ENCODE results near the gene EXOSC1. TPM values are rescaled to one million over a fixed set of nuclear protein-coding genes. Genes with fewer than 3 reads are reported as not detected.

The EXOSC1 gene
- total and polyA plus RNA-seq, 8 donors, result 27.2 to 43.1 (median 38.5) TPM

DNA sequence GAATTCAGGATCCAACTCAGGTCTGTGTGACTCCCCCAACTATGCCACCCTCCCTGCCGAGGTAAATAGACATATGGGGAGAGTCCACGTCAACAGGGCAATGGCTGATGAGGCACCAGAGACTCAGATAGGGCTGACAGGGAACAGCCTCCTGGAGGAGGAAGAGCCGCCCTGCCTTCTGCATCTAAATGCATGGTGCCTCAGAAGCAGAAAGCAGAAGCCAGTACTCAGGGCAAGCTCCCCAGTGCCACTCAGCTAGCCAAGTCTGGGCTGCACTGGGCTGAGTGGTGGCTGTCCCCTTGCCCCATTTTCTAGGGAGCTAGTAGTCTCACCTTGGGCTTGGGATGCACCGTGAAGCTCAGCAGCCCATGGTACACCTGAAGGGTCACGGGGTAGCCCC lies 55.7 kb downstream of the EXOSC1 start:
- intact Hi-C loops (cut with DNase I), result no loop called here
- Histone ChIP-seq H3K4me3 (no peak overlapping the region), H3K27me3 (no peaks in the 10 kb centered on the region), H3K36me3 (peaks cover 0 to 100% of the 10 kb centered on the region in 2 donors), H3K4me1 (no peaks in the 10 kb centered on the region), H3K9me3 (no peaks in the 10 kb centered on the region), H3K27ac (peak overlapping the region in 1 of 2 donors; percentile 59)
- TF ChIP-seq, protein P1, sequence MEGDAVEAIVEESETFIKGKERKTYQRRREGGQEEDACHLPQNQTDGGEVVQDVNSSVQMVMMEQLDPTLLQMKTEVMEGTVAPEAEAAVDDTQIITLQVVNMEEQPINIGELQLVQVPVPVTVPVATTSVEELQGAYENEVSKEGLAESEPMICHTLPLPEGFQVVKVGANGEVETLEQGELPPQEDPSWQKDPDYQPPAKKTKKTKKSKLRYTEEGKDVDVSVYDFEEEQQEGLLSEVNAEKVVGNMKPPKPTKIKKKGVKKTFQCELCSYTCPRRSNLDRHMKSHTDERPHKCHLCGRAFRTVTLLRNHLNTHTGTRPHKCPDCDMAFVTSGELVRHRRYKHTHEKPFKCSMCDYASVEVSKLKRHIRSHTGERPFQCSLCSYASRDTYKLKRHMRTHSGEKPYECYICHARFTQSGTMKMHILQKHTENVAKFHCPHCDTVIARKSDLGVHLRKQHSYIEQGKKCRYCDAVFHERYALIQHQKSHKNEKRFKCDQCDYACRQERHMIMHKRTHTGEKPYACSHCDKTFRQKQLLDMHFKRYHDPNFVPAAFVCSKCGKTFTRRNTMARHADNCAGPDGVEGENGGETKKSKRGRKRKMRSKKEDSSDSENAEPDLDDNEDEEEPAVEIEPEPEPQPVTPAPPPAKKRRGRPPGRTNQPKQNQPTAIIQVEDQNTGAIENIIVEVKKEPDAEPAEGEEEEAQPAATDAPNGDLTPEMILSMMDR (IDR thresholded peaks at IDR 0.05), result no peak
- ATAC-seq (peak; percentile 19), DNase-seq (no peak)

GRCh38 chr10:97388152-97388551 lies 57.7 kb downstream of the EXOSC1 start:
- no peaks in the 10 kb centered on the region for H3K4me1 ChIP-seq
- no peaks in the 10 kb centered on the region for H3K27me3 ChIP-seq
- no peaks in the 10 kb centered on the region for H3K9me3 ChIP-seq
- TF ChIP-seq, protein P1 (IDR thresholded peaks at IDR 0.05), result no peak
- H3K27ac ChIP-seq, result no peak overlapping the region
- ATAC-seq, result peak; percentile 25
- intact Hi-C loops (cut with DNase I), result no loop called here
- DNase-seq, result peak in 1 of 4 donors; percentile 77
- H3K36me3 ChIP-seq, result peaks cover 0 to 100% of the 10 kb centered on the region in 2 donors
- H3K4me3 ChIP-seq, result no peak overlapping the region

Other genes with a start within 250 kb of the EXOSC1 start
- 10 to 100 TPM in 1 of 2 donors, 1 to 10 TPM in 1; 9.8 to 11.4 TPM for gene ARHGAP19, start 153.4 kb downstream of the EXOSC1 start, total RNA-seq
- 10 to 100 TPM; 24.7 to 30.7 (median 27.3) TPM for gene ARHGAP19, start 153.4 kb downstream of the EXOSC1 start, polyA plus RNA-seq (ENCODE audit: insufficient read length in 6 of 6)
- 10 to 100 TPM in 1 of 2 donors, 1 to 10 TPM in 1; 5.2 to 10.8 TPM for gene FRAT1, start 126.7 kb downstream of the EXOSC1 start, total RNA-seq
- gene FRAT1, start 126.7 kb downstream of the EXOSC1 start, polyA plus RNA-seq (ENCODE audit: insufficient read length in 6 of 6), result 1 to 10 TPM; 2.4 to 3.6 (median 3.2) TPM
- gene FRAT2, start 111.3 kb downstream of the EXOSC1 start, total RNA-seq, result 10 to 100 TPM; 12.8 to 30.2 TPM
- 1 to 10 TPM; 7.4 to 9.3 (median 8.5) TPM for gene FRAT2, start 111.3 kb downstream of the EXOSC1 start, polyA plus RNA-seq (ENCODE audit: insufficient read length in 6 of 6)
- gene RRP12, start 44.7 kb downstream of the EXOSC1 start, total RNA-seq, result 10 to 100 TPM; 21.2 to 40.4 TPM
- gene RRP12, start 44.7 kb downstream of the EXOSC1 start, polyA plus RNA-seq (ENCODE audit: insufficient read length in 6 of 6), result 10 to 100 TPM; 22.6 to 36.2 (median 24.8) TPM
- gene PGAM1, start 19.8 kb downstream of the EXOSC1 start, total RNA-seq, result 100 to 1,000 TPM; 209 to 236 TPM
- gene PGAM1, start 19.8 kb downstream of the EXOSC1 start, polyA plus RNA-seq (ENCODE audit: insufficient read length in 6 of 6), result 100 to 1,000 TPM; 155 to 173 (median 163) TPM
- gene ZDHHC16, start 169 bp upstream of the EXOSC1 start, total RNA-seq, result 10 to 100 TPM; 61.5 to 65.2 TPM
- 10 to 100 TPM; 44.8 to 48.7 (median 46.6) TPM for gene ZDHHC16, start 169 bp upstream of the EXOSC1 start, polyA plus RNA-seq (ENCODE audit: insufficient read length in 6 of 6)
- gene MMS19, start 52.4 kb upstream of the EXOSC1 start, total RNA-seq, result 10 to 100 TPM; 60.1 to 60.7 TPM
- 100 to 1,000 TPM in 3 of 6 donors, 10 to 100 TPM in 3; 94.4 to 113 (median 101) TPM for gene MMS19, start 52.4 kb upstream of the EXOSC1 start, polyA plus RNA-seq (ENCODE audit: insufficient read length in 6 of 6)
- 10 to 100 TPM; 30.4 to 41.0 TPM for gene UBTD1, start 52.9 kb upstream of the EXOSC1 start, total RNA-seq
- gene UBTD1, start 52.9 kb upstream of the EXOSC1 start, polyA plus RNA-seq (ENCODE audit: insufficient read length in 6 of 6), result 10 to 100 TPM; 16.6 to 25.2 (median 19.2) TPM
- gene ANKRD2, start 126.8 kb upstream of the EXOSC1 start, total RNA-seq, result 1 to 10 TPM; 1.3 to 1.9 TPM
- gene ANKRD2, start 126.8 kb upstream of the EXOSC1 start, polyA plus RNA-seq (ENCODE audit: insufficient read length in 6 of 6), result under 1 TPM; 0.18 to 0.43 (median 0.25) TPM
- 1 to 10 TPM; 1.1 to 1.2 TPM for gene HOGA1, start 138.4 kb upstream of the EXOSC1 start, total RNA-seq
- gene HOGA1, start 138.4 kb upstream of the EXOSC1 start, polyA plus RNA-seq (ENCODE audit: insufficient read length in 6 of 6), result 1 to 10 TPM in 4 of 6 donors, under 1 TPM in 2; 0.85 to 2.2 (median 1.5) TPM
- not detected for gene C10orf62, start 143.7 kb upstream of the EXOSC1 start, total RNA-seq
- gene C10orf62, start 143.7 kb upstream of the EXOSC1 start, polyA plus RNA-seq (ENCODE audit: insufficient read length in 6 of 6), result under 1 TPM in 2 of 6 donors, not detected in 4; 0.14 to 0.15 TPM
- gene MORN4, start 187.5 kb upstream of the EXOSC1 start, total RNA-seq, result 1 to 10 TPM; 4.1 to 10.0 TPM
- gene MORN4, start 187.5 kb upstream of the EXOSC1 start, polyA plus RNA-seq (ENCODE audit: insufficient read length in 6 of 6), result 10 to 100 TPM; 14.2 to 21.1 (median 15.8) TPM
- gene PI4K2A, start 194.7 kb upstream of the EXOSC1 start, total RNA-seq, result 10 to 100 TPM; 25.8 to 27.1 TPM
- gene PI4K2A, start 194.7 kb upstream of the EXOSC1 start, polyA plus RNA-seq (ENCODE audit: insufficient read length in 6 of 6), result 10 to 100 TPM; 12.7 to 17.1 (median 14.2) TPM
- 10 to 100 TPM; 15.2 to 19.7 TPM for gene AVPI1, start 241.2 kb upstream of the EXOSC1 start, total RNA-seq
- gene AVPI1, start 241.2 kb upstream of the EXOSC1 start, polyA plus RNA-seq (ENCODE audit: insufficient read length in 6 of 6), result 1 to 10 TPM; 4.3 to 5.5 (median 5.1) TPM

Measured in left lung (tissue), 10 donors.